Spleen (tissue), 7 donors: Measurements from ENCODE around the gene NIT2.

Source experiments
- POLR2A ChIP-seq, 3 donors: fragments of 450-650 bp; IDR thresholded peaks; one replicate each; pipeline ENCODE4 v1.5.1; 2017; ENCODE audit warnings: antibody characterized with exemption in 3 of 3, mild to moderate bottlenecking in 1 of 3
- POLR2AphosphoS5 ChIP-seq, 3 donors: sonication (generic); formaldehyde crosslinking; IDR thresholded peaks; one replicate each; pipeline ENCODE4 v1.5.1; 2017; ENCODE audit warnings: antibody characterized with exemption in 3 of 3
- TF ChIP-seq, protein P1 (sequence below), 11 experiments: fragments of 200-600 bp in 7 of 11; fragments of 450-650 bp in 4 of 11; sonication (generic) in 4 of 11; IDR thresholded peaks in 8 of 11; conservative IDR thresholded peaks in 3 of 11; 1 replicate in 7 of 11; 2 replicates in 4 of 11; pipeline versions ENCODE4 v1.4.0 to v1.8.0; 2016 to 2021; ENCODE audit warnings: antibody characterized with exemption in 11 of 11, inconsistent platforms in 4 of 11, mild to moderate bottlenecking in 1 of 11
- donor health status: DM: no; HTN: no; CAD: no; lungs with moderate emphysema.
- donor health status: DM: no; HTN: no; CAD: no.
- donor health status: DM: no; HTN: no; CAD: no.

- TF ChIP-seq POLR2A (IDR thresholded peaks at IDR 0.05) = no peak
- TF ChIP-seq, protein P1, sequence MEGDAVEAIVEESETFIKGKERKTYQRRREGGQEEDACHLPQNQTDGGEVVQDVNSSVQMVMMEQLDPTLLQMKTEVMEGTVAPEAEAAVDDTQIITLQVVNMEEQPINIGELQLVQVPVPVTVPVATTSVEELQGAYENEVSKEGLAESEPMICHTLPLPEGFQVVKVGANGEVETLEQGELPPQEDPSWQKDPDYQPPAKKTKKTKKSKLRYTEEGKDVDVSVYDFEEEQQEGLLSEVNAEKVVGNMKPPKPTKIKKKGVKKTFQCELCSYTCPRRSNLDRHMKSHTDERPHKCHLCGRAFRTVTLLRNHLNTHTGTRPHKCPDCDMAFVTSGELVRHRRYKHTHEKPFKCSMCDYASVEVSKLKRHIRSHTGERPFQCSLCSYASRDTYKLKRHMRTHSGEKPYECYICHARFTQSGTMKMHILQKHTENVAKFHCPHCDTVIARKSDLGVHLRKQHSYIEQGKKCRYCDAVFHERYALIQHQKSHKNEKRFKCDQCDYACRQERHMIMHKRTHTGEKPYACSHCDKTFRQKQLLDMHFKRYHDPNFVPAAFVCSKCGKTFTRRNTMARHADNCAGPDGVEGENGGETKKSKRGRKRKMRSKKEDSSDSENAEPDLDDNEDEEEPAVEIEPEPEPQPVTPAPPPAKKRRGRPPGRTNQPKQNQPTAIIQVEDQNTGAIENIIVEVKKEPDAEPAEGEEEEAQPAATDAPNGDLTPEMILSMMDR (IDR thresholded peaks at IDR 0.05 in 8 of 11, conservative IDR thresholded peaks at IDR 0.05 in 3 of 11) = no peak
- no peak for TF ChIP-seq POLR2AphosphoS5 (IDR thresholded peaks at IDR 0.05)
Observed at GRCh38 chr3:100403362-100404249, 69.0 kb downstream of the NIT2 start.
